HG02678 (cell line): Measurements from ENCODE around the gene ABHD1.
"Not testable (repeated sequence)": the region's sequence is repeated elsewhere in the genome, so short reads cannot be mapped to it uniquely, and the experiment has no call there.

Source experiments
- ATAC-seq: cut with Tn5 transposase; IDR thresholded peaks from one replicate; pipeline ENCODE4 v1.9.1; 2021; ENCODE audit warnings: mild to moderate bottlenecking, moderate library complexity; ENCODE audit not compliant: unreplicated experiment

ABHD1 gene

DNA sequence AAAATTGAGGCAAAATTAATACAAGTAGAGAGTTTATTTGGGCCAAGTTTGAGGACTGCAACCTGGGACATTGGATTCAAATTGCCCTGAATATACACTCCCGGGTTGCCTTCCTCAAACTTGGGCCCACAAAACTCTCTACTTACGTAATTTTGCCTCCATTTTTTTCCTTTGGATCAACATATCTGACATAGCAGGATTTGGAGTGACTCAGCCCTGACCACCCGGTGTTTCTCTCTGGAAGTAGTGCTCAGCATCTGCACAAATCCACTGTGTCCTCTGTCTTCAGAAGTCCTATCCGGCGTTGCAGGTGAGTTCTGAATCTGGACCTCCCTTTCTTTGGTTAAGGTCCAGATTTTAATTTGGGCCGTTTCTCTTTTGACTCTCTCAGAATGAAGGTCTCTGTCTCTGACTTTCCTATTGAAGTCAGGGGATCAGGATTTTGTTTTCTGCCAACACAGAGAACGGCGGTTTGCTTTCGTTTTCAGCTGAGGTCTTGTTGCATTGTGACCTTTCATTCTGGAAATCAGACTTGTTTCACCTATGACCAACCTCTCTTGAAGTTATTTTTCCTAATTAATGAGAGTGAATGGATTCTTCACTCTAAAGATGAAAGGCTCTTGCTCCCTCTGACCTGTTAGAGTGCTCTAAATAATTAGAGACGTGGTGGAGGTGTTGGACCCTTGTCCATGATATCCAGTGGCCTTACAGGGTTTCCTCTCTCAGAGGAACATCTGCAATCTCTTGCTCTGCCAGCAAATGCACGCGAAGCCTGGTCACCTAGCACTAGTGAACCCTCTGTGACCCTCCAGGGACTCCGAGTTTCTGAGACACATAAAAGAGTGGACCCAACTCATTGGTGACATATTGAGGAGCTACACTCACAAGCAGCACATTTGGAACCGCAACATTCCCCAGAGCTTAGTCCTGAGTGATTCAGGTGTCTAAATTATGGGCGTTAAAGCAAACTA lies 38.8 kb downstream of the ABHD1 start:
- no peak for ATAC-seq

- ATAC-seq, result no peak
These were observed 41.5 kb downstream of the ABHD1 start for GRCh38 chr2:27164960-27165763.

DNA sequence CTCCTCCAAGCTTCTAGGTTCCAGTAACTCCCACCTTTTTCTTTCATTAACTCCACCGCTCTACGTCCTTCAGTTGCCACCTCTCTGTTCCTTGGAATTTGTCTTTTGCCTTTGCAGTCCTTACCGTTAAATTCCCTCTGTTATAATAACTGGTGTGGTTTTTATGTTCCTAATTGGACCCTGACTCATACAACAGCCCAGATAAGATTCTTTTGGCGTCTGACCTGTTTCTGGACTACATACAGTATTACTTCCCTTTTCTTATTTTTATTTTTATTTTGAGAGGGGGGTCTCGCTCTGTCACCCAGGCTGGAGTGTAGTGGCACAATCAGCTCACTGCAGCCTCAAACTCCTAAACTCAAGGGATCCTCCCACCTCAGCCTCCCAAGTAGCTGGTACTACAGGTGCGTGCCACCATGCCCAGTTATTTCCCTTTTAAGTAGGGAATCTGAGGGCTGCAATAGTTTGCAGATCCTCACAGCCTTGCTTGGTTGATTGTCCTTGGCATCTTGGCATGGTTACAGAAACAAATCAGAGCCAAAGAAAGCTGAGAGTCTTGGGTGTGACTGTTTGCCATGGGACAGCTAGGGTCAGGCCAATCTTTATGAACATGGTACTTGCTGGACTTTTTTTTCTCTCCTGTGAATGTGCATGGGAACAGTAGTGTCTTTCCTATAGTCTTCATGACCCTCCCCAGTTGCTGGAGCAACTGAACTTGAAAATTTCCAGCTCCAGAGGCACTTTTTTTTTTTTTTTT lies 47.1 kb downstream of the ABHD1 start:
- ATAC-seq, result no peak

- no peak for ATAC-seq
These were observed 47.8 kb downstream of the ABHD1 start for GRCh38 chr2:27171351-27171848.

DNA sequence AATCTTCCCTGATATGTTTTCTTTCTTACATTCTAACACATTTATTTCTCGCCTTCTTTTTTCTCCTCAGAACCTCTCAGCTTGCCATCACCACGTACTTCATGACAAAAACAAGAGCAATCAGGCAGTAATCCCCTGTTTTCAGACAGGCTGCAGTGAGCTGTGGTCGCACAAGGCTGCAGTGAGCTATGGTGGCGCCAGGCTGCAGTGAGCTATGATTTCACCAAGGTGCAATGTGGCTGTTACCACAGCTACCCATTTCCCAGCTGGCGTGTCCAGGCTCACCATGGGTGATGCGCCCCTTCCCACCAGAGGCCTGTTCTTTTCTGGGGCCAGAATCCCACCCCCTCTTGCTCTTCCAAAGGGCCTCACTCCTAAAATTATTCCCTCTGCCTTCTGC lies 51.0 kb downstream of the ABHD1 start:
- ATAC-seq, result no peak

DNA sequence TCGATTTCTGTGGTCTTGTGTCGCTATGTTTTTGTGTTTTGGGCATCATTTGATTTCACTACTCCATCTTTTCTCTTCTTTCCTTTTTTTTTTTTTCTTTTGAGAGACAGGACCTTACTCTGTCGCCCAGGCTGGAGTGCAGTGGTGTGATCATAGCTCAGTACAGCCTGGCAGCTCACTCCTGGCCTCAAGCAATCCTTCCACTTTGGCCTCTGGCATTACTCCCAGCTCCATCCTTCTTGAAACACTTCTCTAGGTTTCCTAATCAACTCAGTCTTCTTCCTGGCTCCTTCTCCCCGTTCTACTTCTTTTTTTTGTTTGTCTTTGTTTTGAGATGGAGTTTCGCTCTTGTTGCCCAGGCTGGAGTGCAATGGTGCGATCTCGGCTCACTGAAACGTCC lies 51.7 kb downstream of the ABHD1 start:
- no peak for ATAC-seq

DNA sequence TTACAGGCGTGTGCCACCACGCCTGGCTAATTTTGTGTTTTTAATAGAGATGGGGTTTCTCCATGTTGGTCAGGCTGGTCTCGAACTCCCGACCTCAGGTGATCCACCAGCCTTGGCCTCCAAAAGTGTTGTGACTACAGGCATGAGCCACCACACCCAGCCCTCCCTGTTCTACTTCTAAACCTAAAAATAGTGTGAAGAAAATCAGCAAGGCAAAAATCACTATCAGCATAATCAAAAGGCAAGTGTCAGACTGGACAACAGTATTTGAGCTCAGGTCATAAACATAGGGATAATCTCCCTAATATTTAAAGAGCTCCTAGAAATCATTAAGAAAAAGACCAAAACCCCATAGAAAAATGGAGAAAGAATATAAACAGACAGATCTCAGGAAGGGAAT lies 52.2 kb downstream of the ABHD1 start:
- ATAC-seq, result not testable (repeated sequence)

- ATAC-seq, result no peak
These were observed 54.1 kb downstream of the ABHD1 start for GRCh38 chr2:27177441-27178351.

DNA sequence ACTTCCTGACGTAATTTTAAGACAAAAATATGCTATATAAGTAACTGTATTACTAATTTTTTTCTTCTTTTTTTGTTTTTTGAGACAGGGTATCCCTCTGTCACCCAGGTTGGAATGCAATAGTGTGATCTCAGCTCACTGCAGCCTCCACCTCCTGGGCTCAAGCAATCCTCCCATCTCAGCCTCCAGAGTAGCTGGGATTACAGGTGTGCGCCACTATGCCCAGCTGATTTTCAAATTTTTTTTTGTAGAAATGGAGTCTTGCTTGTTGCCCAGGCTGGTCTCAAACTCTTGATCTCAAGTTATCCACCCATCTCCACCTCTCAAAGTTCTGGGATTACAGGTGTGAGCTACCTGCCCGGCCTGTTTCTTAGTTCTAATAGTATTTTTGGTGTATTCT lies 54.9 kb downstream of the ABHD1 start:
- ATAC-seq, result no peak

DNA sequence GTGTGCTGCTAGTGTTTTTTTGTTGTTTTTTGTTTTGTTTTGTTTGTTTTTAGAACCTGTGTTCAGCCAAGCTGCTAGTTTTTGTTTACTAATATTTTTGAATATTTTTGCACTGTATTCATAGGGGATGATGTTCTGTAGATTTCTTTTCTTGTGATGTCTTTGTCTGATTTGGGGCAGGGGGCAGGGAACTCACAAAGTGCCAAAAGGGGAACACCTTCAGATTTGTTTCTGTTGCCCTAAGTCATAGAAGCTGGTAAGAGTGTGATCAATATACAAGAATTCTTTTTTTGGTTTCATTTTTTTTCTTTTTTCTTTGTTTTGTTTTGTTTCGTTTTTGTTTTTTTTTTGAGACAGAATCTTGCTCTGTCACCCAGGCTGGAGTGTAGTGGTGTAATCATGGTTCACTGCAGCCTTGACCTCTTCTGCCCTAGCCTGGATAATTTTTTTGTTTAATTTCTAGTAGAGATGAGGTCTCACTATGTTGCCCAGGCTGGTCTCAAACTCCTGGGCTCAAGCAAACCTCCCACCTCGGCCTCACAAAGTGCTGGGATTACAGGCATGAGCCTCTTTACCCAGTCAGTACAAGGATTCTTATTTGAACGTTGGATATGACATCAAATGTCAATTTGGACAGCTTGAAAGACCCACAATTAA lies 55.9 kb downstream of the ABHD1 start:
- no peak for ATAC-seq
